Posterior vena cava (tissue), 2 donors: Measurements from ENCODE around the gene LRCOL1. TPM values are rescaled to one million over a fixed set of nuclear protein-coding genes. Genes with fewer than 3 reads are reported as not detected.

ENCODE experiments used
- DNase-seq: peaks from one replicate; pipeline ENCODE4 v3.0.0-alpha.2; 2020; ENCODE audit warnings: low spot score
- intact Hi-C, 2 donors: fragments of 100-400 bp; cut with DNase I; formaldehyde crosslinking; loops; one replicate each; pipeline versions ENCODE4 v1.14.1 to v1.14.2; 2022 to 2023
- microRNA-seq, 2 donors: library from miRNA; unstranded; fragments of <30 nt; microRNA quantifications; one replicate each; pipeline ENCODE4 v1.2.0, GENCODE V29; 2020 to 2021; ENCODE audit warnings: borderline microRNAs expressed in 2 of 2
- total RNA-seq, 2 donors: library from RNA; stranded (reverse); fragmentation: NEBNext Ultra II Directional; extraction: Animal tissue kit (Norgen Biotek cat#: 25700); gene quantifications; one replicate each; pipeline ENCODE4 v1.2.1, GENCODE V29; 2021
- donor health status: DM: yes; HTN: yes; CAD: no.
- donor health status: DM: yes; HTN: yes; CAD: no.

The LRCOL1 gene
- total RNA-seq, 2 donors from 2014 or later = 0.62 to 0.65 TPM

GRCh38 chr12:132559652-132560363 is 50.6 kb downstream of the LRCOL1 start:
- intact Hi-C loops = no loop called here
- no peak for DNase-seq

GRCh38 chr12:132558861-132559623 is 51.3 kb downstream of the LRCOL1 start:
- no peak for DNase-seq
- intact Hi-C loops = no loop called here

- intact Hi-C loops = no loop called here
- DNase-seq = no peak
Measured at GRCh38 chr12:132558042-132558856, 52.1 kb downstream of the LRCOL1 start.

GRCh38 chr12:132557291-132558015 is 52.9 kb downstream of the LRCOL1 start:
- DNase-seq = no peak
- intact Hi-C loops = no loop called here

- DNase-seq = no peak
- intact Hi-C loops = no loop called here
Measured at GRCh38 chr12:132556801-132557200, 53.6 kb downstream of the LRCOL1 start.

GRCh38 chr12:132556216-132556615 is 54.2 kb downstream of the LRCOL1 start:
- DNase-seq = no peak
- intact Hi-C loops = no loop called here

GRCh38 chr12:132555686-132556085 is 54.7 kb downstream of the LRCOL1 start:
- intact Hi-C loops = no loop called here
- DNase-seq = no peak

- DNase-seq = no peak
- intact Hi-C loops = no loop called here
Measured at GRCh38 chr12:132554845-132555630, 55.3 kb downstream of the LRCOL1 start.

Small RNA genes within 50 kb of the gene (microRNA-seq; reads per million reads assigned to microRNA genes)
- gene MIR6763 = 0 reads per million in 2 donors

Other genes starting within 250 kb of the LRCOL1 start
- 10 to 100 TPM; 34.0 to 35.8 TPM for gene FBRSL1, start 120.4 kb downstream of the LRCOL1 start, total RNA-seq
- gene P2RX2, start 8.2 kb upstream of the LRCOL1 start, total RNA-seq = not detected
- gene POLE, start 76.8 kb upstream of the LRCOL1 start, total RNA-seq = 10 to 100 TPM; 16.6 to 21.2 TPM
- 1 to 10 TPM; 7.1 to 9.5 TPM for gene PXMP2, start 77.0 kb upstream of the LRCOL1 start, total RNA-seq
- 10 to 100 TPM; 20.0 to 24.2 TPM for gene PGAM5, start 100.3 kb upstream of the LRCOL1 start, total RNA-seq
- 10 to 100 TPM; 36.6 to 43.5 TPM for gene ANKLE2, start 151.2 kb upstream of the LRCOL1 start, total RNA-seq
- gene GOLGA3, start 218.3 kb upstream of the LRCOL1 start, total RNA-seq = 100 to 1,000 TPM in 1 of 2 donors, 10 to 100 TPM in 1; 66.6 to 102 TPM